GM10248 (cell line): Measurements from ENCODE around the gene FBL.

ENCODE experiments used
- CTCF ChIA-PET: fragments of 300-600 bp; sonication (Branson Sonifier 250); formaldehyde crosslinking; extraction: SDS; loops from one replicate; lab custom pipeline; 2021; ENCODE audit warnings: antibody characterized with exemption; lab: Yijun Ruan, JAX
- POLR2A ChIA-PET: fragments of 350-650 bp; sonication (Branson Sonifier 250); formaldehyde crosslinking; extraction: SDS; loops from one replicate; lab custom pipeline; 2020; ENCODE audit warnings: antibody characterized with exemption; lab: Yijun Ruan, JAX
- DNase-seq: peaks from one replicate; pipeline ENCODE4 v3.0.0; 2012; ENCODE audit errors: extremely low spot score
- CTCF ChIP-seq: IDR thresholded peaks from 2 replicates; pipeline ENCODE4 v1.5.1; 2012; ENCODE audit warnings: mild to moderate bottlenecking, low read depth; ENCODE audit errors: extremely low read depth, missing control alignments, control extremely low read depth

Gene FBL

GRCh38 chr19:39825531-39826076 is 20.6 kb downstream of the FBL start:
- ChIA-PET POLR2A (interaction anchor here (0.6 kb wide), 1 partner anchor 385 kb away, joined by 8 read pairs; no protein-coding TSS in a partner anchor), CTCF (interaction anchor here (1.4 to 1.8 kb wide), 2 partner anchors 17 to 23 kb away, joined by 3 to 4 read pairs; no protein-coding TSS in a partner anchor)
- TF ChIP-seq CTCF = no peak
- no peak for DNase-seq

GRCh38 chr19:39825093-39825463 is 21.1 kb downstream of the FBL start:
- DNase-seq = no peak
- CTCF ChIA-PET = interaction anchor here (0.7 to 1.8 kb wide), 5 partner anchors 16 to 146 kb away, joined by 3 to 7 read pairs (median 4); partner anchors contain the start of gene PSMC4
- POLR2A ChIA-PET = no interaction called here
- TF ChIP-seq CTCF = no peak

DNA sequence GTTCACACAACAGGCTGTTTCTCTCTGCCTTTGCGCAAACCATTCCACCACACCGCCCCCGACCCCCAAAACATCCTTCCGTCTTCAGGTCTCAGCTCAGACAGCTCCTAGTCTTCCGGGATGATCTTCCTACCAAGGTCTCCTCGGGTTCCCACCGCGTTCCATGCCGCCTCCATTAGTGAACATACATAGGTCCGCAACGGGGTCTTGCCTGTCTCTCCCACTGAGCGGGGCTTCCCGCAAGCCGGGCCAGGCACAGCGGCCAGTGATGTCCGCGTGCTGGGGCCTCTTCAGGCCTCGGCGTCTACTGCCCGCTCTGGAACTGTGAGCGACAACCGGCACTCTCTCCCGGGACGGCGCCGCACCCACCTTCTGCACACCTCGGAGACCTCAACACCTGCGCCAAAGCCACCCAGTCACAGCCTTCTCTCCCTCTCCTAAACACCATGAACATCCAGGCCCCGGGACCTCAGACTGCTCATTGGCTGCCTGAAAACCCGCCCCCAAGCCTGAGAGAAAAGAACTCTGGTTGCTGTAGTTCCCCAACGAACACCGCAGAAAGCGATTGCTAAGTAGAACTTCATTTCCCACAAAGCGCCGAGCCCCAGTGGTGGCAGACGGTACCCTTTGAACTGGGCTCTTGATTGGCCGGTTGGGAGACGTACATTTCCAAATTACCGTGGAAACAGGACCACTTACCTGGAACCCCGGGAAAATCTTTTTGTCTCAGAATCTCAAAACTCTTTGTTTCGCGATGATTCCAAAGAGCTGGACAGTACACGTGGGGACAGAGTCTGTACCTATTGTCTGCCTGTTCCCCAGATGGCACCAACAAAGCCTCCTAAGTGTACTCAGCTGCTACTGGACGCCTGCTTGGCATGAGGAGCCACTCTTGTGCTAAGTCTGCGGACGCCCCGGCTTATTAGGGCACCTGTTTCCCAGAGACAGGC is 21.8 kb downstream of the FBL start:
- TF ChIP-seq CTCF = no peak
- POLR2A ChIA-PET = no interaction called here
- CTCF ChIA-PET = interaction anchor here (0.7 to 1.8 kb wide), 6 partner anchors 16 to 148 kb away, joined by 3 to 7 read pairs (median 4); partner anchors contain the start of gene PSMC4
- DNase-seq = peak; percentile 92

DNA sequence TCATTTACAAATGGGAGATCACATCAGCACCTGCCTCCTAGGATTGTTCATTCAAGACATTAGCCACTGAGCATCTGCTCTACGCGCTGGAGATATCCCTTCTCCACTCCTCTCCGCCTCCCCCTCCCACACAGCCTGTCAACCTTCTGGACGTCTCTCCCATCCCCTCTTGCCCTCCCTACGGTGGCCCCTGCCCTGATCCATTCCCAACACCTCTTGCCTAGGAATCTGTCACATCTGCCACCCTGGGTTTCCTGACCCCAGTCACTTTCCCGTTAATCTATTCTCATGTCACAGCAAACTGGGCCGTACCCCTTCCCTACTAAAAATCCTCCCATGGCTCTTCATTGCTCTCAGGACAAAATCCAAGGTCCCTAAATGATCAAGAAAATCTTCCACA is 22.5 kb downstream of the FBL start:
- no peak for DNase-seq
- no peak for TF ChIP-seq CTCF
- ChIA-PET POLR2A (interaction anchor here (0.7 kb wide), 1 partner anchor 336 kb away, joined by 4 read pairs; no protein-coding TSS in a partner anchor), CTCF (interaction anchor here (1.0 to 1.8 kb wide), 4 partner anchors 9 to 147 kb away, joined by 4 read pairs; partner anchors contain the start of gene DYRK1B)

DNA sequence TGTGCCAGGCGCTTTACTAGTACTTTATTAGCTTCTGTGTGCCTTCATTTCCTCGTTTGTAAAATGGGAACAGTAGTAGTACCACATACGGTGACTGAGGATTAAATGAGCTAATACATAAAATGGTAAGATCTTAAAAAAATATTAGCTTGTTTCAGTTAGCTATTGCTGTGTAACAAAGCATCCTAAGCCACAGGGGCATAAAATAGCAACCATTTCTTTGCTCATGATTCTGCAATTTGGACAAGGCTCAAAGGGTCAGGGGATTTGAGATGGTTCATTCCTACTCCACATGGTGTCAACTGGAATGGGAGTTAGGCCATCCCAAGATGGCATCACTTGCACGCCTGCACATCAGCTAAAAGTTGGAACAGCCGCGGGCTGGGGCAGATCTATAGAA is 25.5 kb downstream of the FBL start:
- DNase-seq = no peak
- TF ChIP-seq CTCF = no peak
- POLR2A ChIA-PET = no interaction called here
- CTCF ChIA-PET = interaction anchor here (2.0 to 3.4 kb wide), 2 partner anchors 23 to 28 kb away, joined by 10 to 22 read pairs; no protein-coding TSS in a partner anchor

- ChIA-PET POLR2A (no interaction called here), CTCF (interaction anchor here (0.9 to 3.4 kb wide), 4 partner anchors 23 to 50 kb away, joined by 3 to 22 read pairs (median 4); no protein-coding TSS in a partner anchor)
- no peak for TF ChIP-seq CTCF
- no peak for DNase-seq
Measured at GRCh38 chr19:39819786-39820185, 26.4 kb downstream of the FBL start.
